Colonic mucosa (tissue), 4 donors: ENCODE measurements around the gene MAST2. TPM values are rescaled to one million over a fixed set of nuclear protein-coding genes. Genes with fewer than 3 reads are reported as not detected.

ENCODE experiments used
- DNase-seq: peaks from one replicate; pipeline ENCODE4 v3.0.0-alpha.2; 2020
- H3K27ac ChIP-seq: fragments of 200-600 bp; one replicate; pipeline ENCODE4 v1.8.0; 2021
- H3K27me3 ChIP-seq: fragments of 200-600 bp; one replicate; pipeline ENCODE4 v1.8.0; 2021
- H3K36me3 ChIP-seq: fragments of 200-600 bp; one replicate; pipeline ENCODE4 v1.8.0; 2021
- H3K4me1 ChIP-seq: fragments of 200-600 bp; one replicate; pipeline ENCODE4 v1.8.0; 2021; ENCODE audit warnings: mild to moderate bottlenecking
- H3K4me3 ChIP-seq: fragments of 200-600 bp; one replicate; pipeline ENCODE4 v1.8.0; 2021
- H3K9ac ChIP-seq, 2 donors: one replicate each; pipeline ENCODE4 v1.7.0; 2013; ENCODE audit warnings: control low read depth in 2 of 2, low read depth in 2 of 2, low read length in 2 of 2
- H3K9me3 ChIP-seq: fragments of 200-600 bp; one replicate; pipeline ENCODE4 v1.8.0; 2021
- intact Hi-C: fragments of 100-400 bp; cut with DNase I; formaldehyde crosslinking; loops from one replicate; pipeline ENCODE4 v1.14.1; 2022
- total RNA-seq, 2 donors: library from RNA; stranded (reverse); fragmentation: NEBNext Ultra II Directional in 1 of 2; extraction: Animal tissue kit (Norgen Biotek cat#: 25700) in 1 of 2; gene quantifications; one replicate each; pipeline ENCODE4 v1.2.1, GENCODE V29; 2021
- TF ChIP-seq, protein P1 (sequence below): fragments of 200-600 bp; IDR thresholded peaks from one replicate; pipeline ENCODE4 v1.8.0; 2022; ENCODE audit warnings: antibody characterized with exemption, mild to moderate bottlenecking
- donor health status: healthy.
- donor health status: DM: no; HTN: no; CAD: no.
- donor health status: DM: no; HTN: no; CAD: no.

MAST2 gene
- total RNA-seq, 2 donors from 2014 or later = 76.3 to 79.1 TPM

DNA sequence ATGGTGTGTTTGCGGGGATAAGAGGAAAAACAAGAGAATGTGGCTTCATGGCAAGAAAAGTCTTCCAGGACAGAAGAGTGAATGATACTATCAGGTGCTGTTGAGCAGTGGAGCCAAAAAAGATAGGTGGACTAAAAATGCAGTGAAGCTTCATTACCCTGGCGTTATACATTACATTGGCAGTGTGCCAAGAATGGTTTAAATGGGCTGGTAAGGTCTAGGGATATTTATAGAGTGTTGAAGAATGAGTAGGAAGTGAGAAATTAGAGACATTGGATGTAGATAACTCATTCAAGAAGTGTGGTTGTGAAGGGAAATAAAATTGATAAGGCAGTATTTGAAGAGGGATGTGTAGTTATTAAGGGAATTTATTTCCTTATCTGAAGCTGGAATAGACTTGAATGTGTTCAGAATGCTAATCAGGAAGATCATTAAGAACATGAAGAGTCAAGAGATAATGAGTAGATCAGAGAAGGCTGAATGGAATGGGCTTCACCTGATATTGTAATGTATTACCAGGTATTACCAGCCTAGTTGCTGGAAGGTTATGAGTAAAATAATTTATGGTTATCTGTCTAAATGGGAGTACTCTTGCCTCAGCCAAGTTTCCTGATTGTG, 72.7 kb downstream of the MAST2 start:
- TF ChIP-seq, protein P1, sequence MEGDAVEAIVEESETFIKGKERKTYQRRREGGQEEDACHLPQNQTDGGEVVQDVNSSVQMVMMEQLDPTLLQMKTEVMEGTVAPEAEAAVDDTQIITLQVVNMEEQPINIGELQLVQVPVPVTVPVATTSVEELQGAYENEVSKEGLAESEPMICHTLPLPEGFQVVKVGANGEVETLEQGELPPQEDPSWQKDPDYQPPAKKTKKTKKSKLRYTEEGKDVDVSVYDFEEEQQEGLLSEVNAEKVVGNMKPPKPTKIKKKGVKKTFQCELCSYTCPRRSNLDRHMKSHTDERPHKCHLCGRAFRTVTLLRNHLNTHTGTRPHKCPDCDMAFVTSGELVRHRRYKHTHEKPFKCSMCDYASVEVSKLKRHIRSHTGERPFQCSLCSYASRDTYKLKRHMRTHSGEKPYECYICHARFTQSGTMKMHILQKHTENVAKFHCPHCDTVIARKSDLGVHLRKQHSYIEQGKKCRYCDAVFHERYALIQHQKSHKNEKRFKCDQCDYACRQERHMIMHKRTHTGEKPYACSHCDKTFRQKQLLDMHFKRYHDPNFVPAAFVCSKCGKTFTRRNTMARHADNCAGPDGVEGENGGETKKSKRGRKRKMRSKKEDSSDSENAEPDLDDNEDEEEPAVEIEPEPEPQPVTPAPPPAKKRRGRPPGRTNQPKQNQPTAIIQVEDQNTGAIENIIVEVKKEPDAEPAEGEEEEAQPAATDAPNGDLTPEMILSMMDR = no peak
- Histone ChIP-seq H3K4me3 (no peak overlapping the region), H3K9ac (no peak overlapping the region), H3K27me3 (no peaks in the 10 kb centered on the region), H3K9me3 (no peaks in the 10 kb centered on the region), H3K4me1 (no peaks in the 10 kb centered on the region), H3K27ac (no peak overlapping the region), H3K36me3 (no peaks in the 10 kb centered on the region)
- DNase-seq = no peak
- intact Hi-C loops = no loop called here

DNA sequence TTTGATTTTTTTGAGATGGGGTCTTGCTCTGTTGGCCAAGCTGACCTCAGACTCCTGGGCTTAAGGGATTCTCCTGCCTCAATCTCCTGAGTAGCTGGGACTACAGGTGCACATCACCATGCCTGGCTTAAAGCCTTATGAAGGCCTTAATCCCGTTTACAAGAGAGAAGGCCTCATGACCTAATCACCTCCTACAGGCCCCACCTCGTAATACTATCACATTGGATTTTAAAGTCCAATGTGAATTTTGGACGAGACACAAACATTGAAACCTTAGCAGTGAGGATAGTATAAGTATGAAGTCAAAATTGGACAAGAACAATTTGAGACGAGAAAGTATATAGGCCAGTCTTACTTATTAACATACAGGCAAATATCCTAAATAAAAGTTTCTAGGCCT, 73.9 kb downstream of the MAST2 start:
- Histone ChIP-seq H3K36me3 (no peaks in the 10 kb centered on the region), H3K4me3 (no peak overlapping the region), H3K9ac (no peak overlapping the region), H3K27me3 (no peaks in the 10 kb centered on the region), H3K27ac (no peak overlapping the region), H3K4me1 (no peaks in the 10 kb centered on the region), H3K9me3 (no peaks in the 10 kb centered on the region)
- intact Hi-C loops = no loop called here
- no peak for DNase-seq
- TF ChIP-seq, protein P1 = no peak

DNA sequence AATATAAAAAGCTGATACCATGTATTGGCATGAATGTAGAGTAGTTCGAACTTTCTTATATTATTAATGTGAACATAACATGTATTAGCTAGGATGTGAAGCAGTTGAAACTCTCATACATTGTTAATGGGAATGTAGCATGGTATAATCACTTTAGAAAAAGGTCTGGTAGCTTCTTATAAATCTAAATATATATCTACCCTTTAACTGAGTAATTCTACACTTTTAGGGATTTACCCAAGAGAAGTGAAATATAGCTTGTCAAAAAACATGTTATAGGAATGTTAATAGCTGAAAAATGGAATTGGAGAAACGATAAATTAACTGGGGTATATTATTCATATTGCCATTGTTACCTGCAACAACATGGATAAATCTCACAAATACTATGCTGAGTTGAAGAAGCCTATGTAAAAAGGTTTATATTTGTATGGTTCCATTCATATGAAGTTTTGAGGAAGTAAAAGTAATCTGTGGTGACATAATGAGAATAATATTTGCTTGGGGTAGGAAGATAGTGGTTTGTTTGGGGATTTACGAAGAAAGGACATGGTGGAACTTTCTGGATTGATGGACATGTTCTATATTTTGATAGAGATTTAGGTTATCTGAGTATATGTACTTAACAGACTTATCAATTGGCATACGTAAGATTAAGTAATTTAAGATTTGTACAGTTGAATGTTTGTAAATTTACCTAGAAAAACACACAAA, 76.6 kb downstream of the MAST2 start:
- no peak overlapping the region for H3K4me3 ChIP-seq
- H3K4me1 ChIP-seq = no peaks in the 10 kb centered on the region
- no peaks in the 10 kb centered on the region for H3K9me3 ChIP-seq
- TF ChIP-seq, protein P1 = no peak
- H3K27me3 ChIP-seq = no peaks in the 10 kb centered on the region
- intact Hi-C loops = no loop called here
- H3K36me3 ChIP-seq = no peaks in the 10 kb centered on the region
- no peak overlapping the region for H3K9ac ChIP-seq
- DNase-seq = no peak
- H3K27ac ChIP-seq = no peak overlapping the region

DNA sequence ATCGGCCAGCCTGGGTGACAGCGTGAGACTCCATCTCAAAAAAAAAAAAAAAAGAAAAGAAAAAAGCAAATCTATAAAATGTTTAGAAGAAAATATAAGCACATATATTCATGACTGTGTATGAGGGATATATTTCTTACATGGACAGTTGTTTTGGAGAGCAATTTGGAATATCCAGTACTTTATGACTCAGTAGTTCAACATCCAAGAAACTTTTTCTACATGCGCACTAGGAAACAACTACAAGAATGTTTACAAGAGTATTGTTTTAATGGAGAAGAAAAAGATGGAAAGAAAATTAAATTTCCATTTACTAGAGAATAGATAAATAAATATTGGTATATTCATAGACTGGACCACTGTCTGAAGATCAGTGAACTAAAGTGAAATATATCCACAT, 77.5 kb downstream of the MAST2 start:
- H3K4me3 ChIP-seq = no peak overlapping the region
- H3K36me3 ChIP-seq = no peaks in the 10 kb centered on the region
- DNase-seq = no peak
- TF ChIP-seq, protein P1 = no peak
- H3K9me3 ChIP-seq = no peaks in the 10 kb centered on the region
- H3K9ac ChIP-seq = no peak overlapping the region
- no peaks in the 10 kb centered on the region for H3K4me1 ChIP-seq
- no peak overlapping the region for H3K27ac ChIP-seq
- no peaks in the 10 kb centered on the region for H3K27me3 ChIP-seq
- intact Hi-C loops = no loop called here

DNA sequence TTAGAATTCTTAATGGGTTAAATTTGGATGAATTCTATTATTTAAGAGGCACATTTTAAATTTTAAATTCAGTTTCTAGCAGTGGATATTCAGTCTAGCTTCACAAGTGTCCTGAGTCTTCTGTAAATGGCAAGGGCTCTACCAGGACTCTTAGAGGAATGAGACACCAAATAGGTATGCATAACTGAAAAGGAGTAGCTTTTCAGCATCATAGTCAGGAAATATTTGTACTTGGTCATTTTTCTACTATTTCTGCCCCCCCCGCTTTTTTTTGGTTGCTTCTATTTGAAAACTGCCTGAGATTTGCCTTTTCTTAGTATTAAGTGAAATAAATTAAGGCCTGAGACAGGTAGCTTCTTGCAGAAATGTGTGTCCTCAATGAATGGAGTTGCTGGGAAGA, 80.2 kb downstream of the MAST2 start:
- no peaks in the 10 kb centered on the region for H3K27me3 ChIP-seq
- TF ChIP-seq, protein P1 = no peak
- no peaks in the 10 kb centered on the region for H3K36me3 ChIP-seq
- H3K9me3 ChIP-seq = no peaks in the 10 kb centered on the region
- H3K27ac ChIP-seq = no peak overlapping the region
- no peak overlapping the region for H3K9ac ChIP-seq
- H3K4me1 ChIP-seq = no peaks in the 10 kb centered on the region
- DNase-seq = no peak
- intact Hi-C loops = no loop called here
- no peak overlapping the region for H3K4me3 ChIP-seq
